Measurements from ENCODE around the gene SUMF1. TPM values are rescaled to one million over a fixed set of nuclear protein-coding genes. Genes with fewer than 3 reads are reported as not detected.

The SUMF1 gene
- total RNA-seq, 1 donor from 2014 or later: 98.4 TPM

- Histone ChIP-seq H3K4me3 (no peak overlapping the region), H3K27ac (peak overlapping the region in 1 of 2 donors; percentile 8), H3K9me3 (no peaks in the 10 kb centered on the region), H3K27me3 (no peaks in the 10 kb centered on the region), H3K4me1 (peaks cover 0 to 9% of the 10 kb centered on the region in 2 donors), H3K36me3 (peaks cover 0 to 4% of the 10 kb centered on the region in 2 donors)
- DNase-seq (ENCODE audit: low spot score in 2 of 2): no peak
- intact Hi-C loops (cut with DNase I): no loop called here
- no peak for TF ChIP-seq CTCF (IDR thresholded peaks at IDR 0.05)
Measured at GRCh38 chr3:4411236-4411635, 55.8 kb downstream of the SUMF1 start.

- Histone ChIP-seq H3K4me3 (no peak overlapping the region), H3K4me1 (peaks cover 0 to 8% of the 10 kb centered on the region in 2 donors), H3K27me3 (no peaks in the 10 kb centered on the region), H3K9me3 (no peaks in the 10 kb centered on the region), H3K27ac (no peak overlapping the region), H3K36me3 (peaks cover 0 to 4% of the 10 kb centered on the region in 2 donors)
- intact Hi-C loops (cut with DNase I): no loop called here
- no peak for DNase-seq (ENCODE audit: low spot score in 2 of 2)
- no peak for TF ChIP-seq CTCF (IDR thresholded peaks at IDR 0.05)
Measured at GRCh38 chr3:4410606-4411005, 56.5 kb downstream of the SUMF1 start.

DNA sequence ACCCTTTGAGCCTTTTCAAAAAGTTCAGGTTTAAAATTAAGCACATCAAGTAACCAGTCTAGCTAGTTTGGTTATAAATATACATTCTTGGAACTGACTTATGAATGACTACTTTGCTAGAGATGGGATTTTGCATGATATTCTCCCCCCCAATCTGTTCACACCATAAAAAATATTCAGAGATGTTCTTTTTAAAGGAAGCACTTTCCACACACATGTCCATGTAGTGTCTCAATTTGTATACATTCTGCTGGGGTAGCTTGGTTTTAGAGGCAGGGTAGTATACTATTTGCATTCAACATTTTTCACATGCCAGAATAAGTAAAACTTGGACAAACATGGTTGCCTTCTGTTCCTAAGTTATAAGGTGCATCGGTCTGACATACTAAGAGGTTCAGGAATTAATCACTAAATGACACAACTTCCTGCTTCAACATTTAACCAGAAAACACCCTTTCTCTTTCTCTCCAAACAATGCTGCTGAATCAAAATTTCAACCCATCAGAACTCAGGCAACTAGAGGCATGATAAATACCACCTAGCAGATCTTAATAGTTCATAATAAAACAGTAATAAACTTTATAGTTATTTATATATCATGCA is 57.0 kb downstream of the SUMF1 start:
- Histone ChIP-seq H3K4me1 (peaks cover 0 to 8% of the 10 kb centered on the region in 2 donors), H3K4me3 (no peak overlapping the region), H3K9me3 (no peaks in the 10 kb centered on the region), H3K27me3 (no peaks in the 10 kb centered on the region), H3K27ac (peak overlapping the region; percentile 21 to 23), H3K36me3 (peaks cover 0 to 4% of the 10 kb centered on the region in 2 donors)
- TF ChIP-seq CTCF (IDR thresholded peaks at IDR 0.05): no peak
- intact Hi-C loops (cut with DNase I): loop anchor here (5.0 kb wide), 1 partner anchor 53 kb away; no protein-coding TSS in a partner anchor
- no peak for DNase-seq (ENCODE audit: low spot score in 2 of 2)

- no peak overlapping the region for H3K4me3 ChIP-seq
- H3K27me3 ChIP-seq: no peaks in the 10 kb centered on the region
- no peaks in the 10 kb centered on the region for H3K9me3 ChIP-seq
- H3K36me3 ChIP-seq: peaks cover 0 to 4% of the 10 kb centered on the region in 2 donors
- TF ChIP-seq CTCF (IDR thresholded peaks at IDR 0.05): no peak
- H3K27ac ChIP-seq: peak overlapping the region in 1 of 2 donors; percentile 23
- peaks cover 0 to 8% of the 10 kb centered on the region in 2 donors for H3K4me1 ChIP-seq
- intact Hi-C loops (cut with DNase I): loop anchor here (5.0 kb wide), 1 partner anchor 52 kb away; no protein-coding TSS in a partner anchor
- DNase-seq (ENCODE audit: low spot score in 2 of 2): no peak
Measured at GRCh38 chr3:4409415-4409814, 57.7 kb downstream of the SUMF1 start.

DNA sequence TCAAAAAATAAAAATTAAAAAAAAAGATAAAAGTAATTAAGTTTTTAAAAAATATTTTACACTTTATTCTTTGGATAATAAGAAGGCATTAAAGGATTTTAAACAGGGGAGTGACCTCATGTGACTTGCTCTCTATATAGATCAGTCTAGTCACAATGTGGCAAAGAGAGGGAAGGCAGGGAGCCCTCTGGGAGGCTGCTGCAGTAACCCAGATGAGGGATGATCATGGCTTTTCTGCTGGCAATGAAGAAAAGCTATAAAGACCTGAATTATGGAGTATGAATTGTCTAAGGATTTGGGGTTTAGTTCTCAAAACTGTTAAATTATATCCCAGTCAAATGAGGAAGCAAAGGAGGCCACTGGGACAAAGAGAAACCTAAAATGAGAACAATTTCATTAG is 58.1 kb downstream of the SUMF1 start:
- TF ChIP-seq CTCF (IDR thresholded peaks at IDR 0.05): no peak
- no peaks in the 10 kb centered on the region for H3K27me3 ChIP-seq
- intact Hi-C loops (cut with DNase I): loop anchor here (5.0 kb wide), 1 partner anchor 52 kb away; no protein-coding TSS in a partner anchor
- peak overlapping the region in 1 of 2 donors; percentile 23 for H3K27ac ChIP-seq
- peaks cover 2 to 4% of the 10 kb centered on the region in 2 donors for H3K36me3 ChIP-seq
- no peak overlapping the region for H3K4me3 ChIP-seq
- H3K9me3 ChIP-seq: no peaks in the 10 kb centered on the region
- DNase-seq (ENCODE audit: low spot score in 2 of 2): no peak
- H3K4me1 ChIP-seq: peaks cover 0 to 8% of the 10 kb centered on the region in 2 donors

All from ascending aorta (tissue), 2 donors.